ENCODE measurements around the gene GPATCH4.

The GPATCH4 gene

GRCh38 chr1:156566436-156566835 lies 34.8 kb downstream of the GPATCH4 start:
- Histone ChIP-seq H3K4ac (ENCODE audit: low read depth, low read length) (no peak overlapping the region), H2BK120ac (ENCODE audit: insufficient read depth, low read length, poor library complexity) (no peak overlapping the region), H3K27ac (ENCODE audit: low read depth, low read length) (no peak overlapping the region), H2BK5ac (ENCODE audit: low read depth, low read length, poor library complexity) (no peak overlapping the region), H3K23ac (ENCODE audit: low read length) (no peak overlapping the region), H4K91ac (ENCODE audit: low read depth, low read length) (no peak overlapping the region), H4K12ac (ENCODE audit: low read depth, low read length) (no peak overlapping the region), H3K27me3 (ENCODE audit: insufficient read depth, low read length) (no peaks in the 10 kb centered on the region), H3K4me3 (ENCODE audit: low read depth, low read length) (no peak overlapping the region), H3K9ac (ENCODE audit: low read length) (no peak overlapping the region), H3K79me1 (ENCODE audit: low read length) (no peaks in the 10 kb centered on the region), H2AK5ac (ENCODE audit: low read length) (no peak overlapping the region), H2BK12ac (ENCODE audit: low read length) (no peak overlapping the region), H3K79me2 (ENCODE audit: control insufficient read depth, insufficient read depth, low read length, poor library complexity) (no peaks in the 10 kb centered on the region), H2AFZ (ENCODE audit: insufficient read depth, low read length, poor library complexity) (no peak overlapping the region), H3K4me2 (ENCODE audit: low read length) (no peak overlapping the region), H3K36me3 (ENCODE audit: control insufficient read depth in 1 of 2, insufficient read depth in 2 of 2, low read length in 2 of 2) (peaks cover 31 to 45% of the 10 kb centered on the region in 2 experiments), H3K9me3 (ENCODE audit: insufficient read depth, low read depth, low read length) (peaks cover 4% of the 10 kb centered on the region), H3K14ac (ENCODE audit: low read length) (no peak overlapping the region), H4K8ac (ENCODE audit: low read depth, low read length) (no peak overlapping the region), H3K4me1 (ENCODE audit: control insufficient read depth in 1 of 2, insufficient read depth in 2 of 2, low read length in 2 of 2) (peaks cover 0 to 3% of the 10 kb centered on the region in 2 experiments), H3K18ac (ENCODE audit: low read length) (no peak overlapping the region)
- DNase-seq, result no peak
- WGBS (ENCODE audit: extremely low coverage, insufficient coverage, insufficient read length), result no CpG with 5 or more reads among the region's 4 CpGs

- Histone ChIP-seq H2BK120ac (ENCODE audit: insufficient read depth, low read length, poor library complexity) (no peak overlapping the region), H4K8ac (ENCODE audit: low read depth, low read length) (no peak overlapping the region), H3K27me3 (ENCODE audit: insufficient read depth, low read length) (no peaks in the 10 kb centered on the region), H3K4me1 (ENCODE audit: control insufficient read depth in 1 of 2, insufficient read depth in 2 of 2, low read length in 2 of 2) (peaks cover 5 to 6% of the 10 kb centered on the region in 2 experiments), H3K27ac (ENCODE audit: low read depth, low read length) (no peak overlapping the region), H3K4me2 (ENCODE audit: low read length) (no peak overlapping the region), H3K23ac (ENCODE audit: low read length) (peak overlapping the region; percentile 4), H3K79me2 (ENCODE audit: control insufficient read depth, insufficient read depth, low read length, poor library complexity) (peaks cover 2% of the 10 kb centered on the region), H3K9me3 (ENCODE audit: insufficient read depth, low read depth, low read length) (peaks cover 4% of the 10 kb centered on the region), H4K12ac (ENCODE audit: low read depth, low read length) (no peak overlapping the region), H3K36me3 (ENCODE audit: control insufficient read depth in 1 of 2, insufficient read depth in 2 of 2, low read length in 2 of 2) (peaks cover 34 to 51% of the 10 kb centered on the region in 2 experiments), H3K14ac (ENCODE audit: low read length) (no peak overlapping the region), H3K18ac (ENCODE audit: low read length) (no peak overlapping the region), H4K91ac (ENCODE audit: low read depth, low read length) (no peak overlapping the region), H2BK5ac (ENCODE audit: low read depth, low read length, poor library complexity) (no peak overlapping the region), H2AFZ (ENCODE audit: insufficient read depth, low read length, poor library complexity) (no peak overlapping the region), H2BK12ac (ENCODE audit: low read length) (no peak overlapping the region), H3K79me1 (ENCODE audit: low read length) (no peaks in the 10 kb centered on the region), H2AK5ac (ENCODE audit: low read length) (no peak overlapping the region), H3K4ac (ENCODE audit: low read depth, low read length) (no peak overlapping the region), H3K9ac (ENCODE audit: low read length) (no peak overlapping the region), H3K4me3 (ENCODE audit: low read depth, low read length) (no peak overlapping the region)
- DNase-seq, result no peak
- no CpG with 5 or more reads among the region's 2 CpGs for WGBS (ENCODE audit: extremely low coverage, insufficient coverage, insufficient read length)
Measured at GRCh38 chr1:156565519-156565918, 35.8 kb downstream of the GPATCH4 start.

GRCh38 chr1:156560585-156561163 lies 40.6 kb downstream of the GPATCH4 start:
- WGBS (ENCODE audit: extremely low coverage, insufficient coverage, insufficient read length), result no CpG with 5 or more reads among the region's 5 CpGs
- H2BK12ac ChIP-seq (ENCODE audit: low read length), result no peak overlapping the region
- H3K9me3 ChIP-seq (ENCODE audit: insufficient read depth, low read depth, low read length), result no peaks in the 10 kb centered on the region
- H2AFZ ChIP-seq (ENCODE audit: insufficient read depth, low read length, poor library complexity), result no peak overlapping the region
- H4K8ac ChIP-seq (ENCODE audit: low read depth, low read length), result no peak overlapping the region
- H4K91ac ChIP-seq (ENCODE audit: low read depth, low read length), result no peak overlapping the region
- peak overlapping the region; percentile 6 for H3K27ac ChIP-seq (ENCODE audit: low read depth, low read length)
- H3K27me3 ChIP-seq (ENCODE audit: insufficient read depth, low read length), result no peaks in the 10 kb centered on the region
- peaks cover 34 to 58% of the 10 kb centered on the region in 2 experiments for H3K36me3 ChIP-seq (ENCODE audit: control insufficient read depth in 1 of 2, insufficient read depth in 2 of 2, low read length in 2 of 2)
- H3K4me1 ChIP-seq (ENCODE audit: control insufficient read depth in 1 of 2, insufficient read depth in 2 of 2, low read length in 2 of 2), result peaks cover 13 to 15% of the 10 kb centered on the region in 2 experiments
- H3K14ac ChIP-seq (ENCODE audit: low read length), result peak overlapping the region; percentile 66
- no peak overlapping the region for H2AK5ac ChIP-seq (ENCODE audit: low read length)
- no peak overlapping the region for H3K23ac ChIP-seq (ENCODE audit: low read length)
- DNase-seq, result no peak
- H3K9ac ChIP-seq (ENCODE audit: low read length), result no peak overlapping the region
- H2BK120ac ChIP-seq (ENCODE audit: insufficient read depth, low read length, poor library complexity), result peak overlapping the region; percentile 26
- no peak overlapping the region for H3K4me3 ChIP-seq (ENCODE audit: low read depth, low read length)
- no peak overlapping the region for H3K4me2 ChIP-seq (ENCODE audit: low read length)
- H2BK5ac ChIP-seq (ENCODE audit: low read depth, low read length, poor library complexity), result no peak overlapping the region
- H3K79me1 ChIP-seq (ENCODE audit: low read length), result no peaks in the 10 kb centered on the region
- H3K79me2 ChIP-seq (ENCODE audit: control insufficient read depth, insufficient read depth, low read length, poor library complexity), result peaks cover 2% of the 10 kb centered on the region
- H3K18ac ChIP-seq (ENCODE audit: low read length), result no peak overlapping the region
- no peak overlapping the region for H3K4ac ChIP-seq (ENCODE audit: low read depth, low read length)
- H4K12ac ChIP-seq (ENCODE audit: low read depth, low read length), result no peak overlapping the region

GRCh38 chr1:156559797-156560385 lies 41.4 kb downstream of the GPATCH4 start:
- peak; percentile 93 to 94 for DNase-seq
- no CpG with 5 or more reads among the region's 5 CpGs for WGBS (ENCODE audit: extremely low coverage, insufficient coverage, insufficient read length)
- Histone ChIP-seq H4K91ac (ENCODE audit: low read depth, low read length) (no peak overlapping the region), H3K9me3 (ENCODE audit: insufficient read depth, low read depth, low read length) (no peaks in the 10 kb centered on the region), H3K27ac (ENCODE audit: low read depth, low read length) (peak overlapping the region; percentile 8), H2BK120ac (ENCODE audit: insufficient read depth, low read length, poor library complexity) (no peak overlapping the region), H3K4me3 (ENCODE audit: low read depth, low read length) (no peak overlapping the region), H3K14ac (ENCODE audit: low read length) (no peak overlapping the region), H3K4ac (ENCODE audit: low read depth, low read length) (no peak overlapping the region), H2BK5ac (ENCODE audit: low read depth, low read length, poor library complexity) (no peak overlapping the region), H2AK5ac (ENCODE audit: low read length) (no peak overlapping the region), H3K79me1 (ENCODE audit: low read length) (no peaks in the 10 kb centered on the region), H3K79me2 (ENCODE audit: control insufficient read depth, insufficient read depth, low read length, poor library complexity) (peaks cover 2% of the 10 kb centered on the region), H2BK12ac (ENCODE audit: low read length) (no peak overlapping the region), H3K18ac (ENCODE audit: low read length) (no peak overlapping the region), H3K4me2 (ENCODE audit: low read length) (no peak overlapping the region), H3K36me3 (ENCODE audit: control insufficient read depth in 1 of 2, insufficient read depth in 2 of 2, low read length in 2 of 2) (peaks cover 38 to 54% of the 10 kb centered on the region in 2 experiments), H3K4me1 (ENCODE audit: control insufficient read depth in 1 of 2, insufficient read depth in 2 of 2, low read length in 2 of 2) (peaks cover 13 to 15% of the 10 kb centered on the region in 2 experiments), H3K23ac (ENCODE audit: low read length) (no peak overlapping the region), H3K9ac (ENCODE audit: low read length) (no peak overlapping the region), H3K27me3 (ENCODE audit: insufficient read depth, low read length) (no peaks in the 10 kb centered on the region), H4K12ac (ENCODE audit: low read depth, low read length) (no peak overlapping the region), H2AFZ (ENCODE audit: insufficient read depth, low read length, poor library complexity) (no peak overlapping the region), H4K8ac (ENCODE audit: low read depth, low read length) (no peak overlapping the region)
